K562 (cell line): ENCODE data around the gene DLGAP1.

Experiments used
- PCBP1 ChIP-seq: fragments of 200-400 bp; formaldehyde crosslinking; IDR thresholded peaks from 2 replicates; pipeline ENCODE4 v1.6.1; 2018; ENCODE audit warnings: mild to moderate bottlenecking, low read depth, low read length; ENCODE audit not compliant: poor library complexity, severe bottlenecking
- TRIM28 ChIP-seq: fragments of 450-650 bp; IDR thresholded peaks from 2 replicates; pipeline ENCODE4 v1.6.1; 2017

DNA sequence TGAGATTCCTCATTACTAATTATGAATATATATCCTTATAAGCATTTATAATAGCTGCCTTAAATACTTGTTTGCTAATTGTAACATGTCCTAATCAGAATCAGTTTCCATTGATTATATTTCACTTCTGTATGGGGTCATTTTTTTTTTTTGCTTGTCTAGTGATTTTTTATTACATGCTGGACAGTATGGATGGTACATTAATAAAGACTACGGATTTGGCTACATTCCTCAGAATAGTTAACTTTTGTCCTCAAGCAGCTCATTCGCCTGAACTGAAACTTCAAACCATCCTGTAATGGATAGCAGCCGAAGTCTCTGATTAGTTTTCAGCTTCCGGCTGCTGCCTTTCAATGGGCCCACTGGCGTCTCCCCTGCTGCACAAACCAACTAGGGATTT lies 993.4 kb downstream of the DLGAP1 start:
- no peak for TF ChIP-seq PCBP1
- TF ChIP-seq TRIM28, result no peak
